HepG2 (cell line): ENCODE results near the gene TMEM135. TPM values are rescaled to one million over a fixed set of nuclear protein-coding genes. Genes with fewer than 3 reads are reported as not detected.
A peak's percentile ranks its signal among the peaks of the same experiment; 100 is the strongest.

Source experiments
- ATAC-seq: fragments of 200-7000 bp; cut with Tn5 transposase; 3 replicates; pipeline ENCODE4 v1.9.1; 2020; ENCODE audit warnings: mild to moderate bottlenecking, moderate library complexity
- BruUV-seq: library from RNA; stranded (reverse); fragments of 400-500 nt; replicated peaks from 2 replicates; lab custom pipeline; 2021; lab: Mats Ljungman, UMichigan
- CTCF ChIA-PET: fragments of 300-600 bp; formaldehyde crosslinking; extraction: SDS; loops from one replicate; lab custom pipeline; 2021; ENCODE audit warnings: low total read pairs, inconsistent platforms, low intra/inter-chr PET ratio; lab: Yijun Ruan, JAX
- POLR2A ChIA-PET: fragments of 350-600 bp; sonication (Branson Sonifier 250); formaldehyde crosslinking; loops from one replicate; lab custom pipeline; 2020; ENCODE audit warnings: antibody characterized with exemption, inconsistent platforms; lab: Yijun Ruan, JAX
- DNase-seq: peaks from one replicate; pipeline ENCODE4 v3.0.0-alpha.2; 2015; ENCODE audit warnings: low spot score
- FAIRE-seq: peaks from 3 replicates; lab custom pipeline; 2011; peaks lifted over from hg19 to GRCh38; lab: Jason Lieb, UNC
- H2AFZ ChIP-seq: one replicate; pipeline ENCODE4 v1.6.1; 2011; ENCODE audit warnings: low read length, inconsistent platforms
- H3K27ac ChIP-seq: fragments of 300-600 bp; 3 replicates; pipeline ENCODE4 v1.8.0; 2011; ENCODE audit warnings: mixed run types, mild to moderate bottlenecking, mixed read lengths, low read length, inconsistent platforms; ENCODE audit not compliant: insufficient read depth; ENCODE audit errors: extremely low read length
- H3K27me3 ChIP-seq, 2 experiments: fragments of 200-600 bp in 1 of 2; 2 replicates in 1 of 2; 3 replicates in 1 of 2; pipeline versions ENCODE4 v1.6.0 to v1.8.0; 2011; ENCODE audit warnings: low read length in 2 of 2, mild to moderate bottlenecking in 2 of 2, moderate library complexity in 2 of 2, inconsistent platforms in 1 of 2; ENCODE audit not compliant: insufficient read depth in 2 of 2, control insufficient read depth in 1 of 2
- H3K36me3 ChIP-seq, 2 experiments: fragments of 200-600 bp in 1 of 2; replicated peaks in 1 of 2; 2 replicates in 1 of 2; 3 replicates in 1 of 2; pipeline versions ENCODE4 v1.5.1 to v1.8.0; 2011; ENCODE audit warnings: low read length in 2 of 2, inconsistent platforms in 1 of 2; ENCODE audit not compliant: insufficient read depth in 2 of 2, control insufficient read depth in 1 of 2
- H3K4me1 ChIP-seq: 2 replicates; pipeline ENCODE4 v1.5.1; 2012; ENCODE audit warnings: low read length, inconsistent platforms; ENCODE audit not compliant: insufficient read depth
- H3K4me2 ChIP-seq: 2 replicates; pipeline ENCODE4 v1.6.0; 2011; ENCODE audit warnings: low read depth, low read length, inconsistent platforms
- H3K4me3 ChIP-seq, 3 experiments: fragments of 200-600 bp in 1 of 3; sonication (generic), shearing (Covaris generic) in 1 of 3; replicated peaks in 1 of 3; 2 replicates each; pipeline ENCODE4 v1.5.1; 2011 to 2016; ENCODE audit warnings: low read length in 3 of 3, inconsistent platforms in 2 of 3, low read depth in 2 of 3, mild to moderate bottlenecking in 2 of 3, control low read depth in 1 of 3, mixed read lengths in 1 of 3; ENCODE audit not compliant: insufficient read depth in 1 of 3
- H3K79me2 ChIP-seq: one replicate; pipeline ENCODE4 v1.6.1; 2011; ENCODE audit warnings: low read length, inconsistent platforms; ENCODE audit not compliant: insufficient read depth
- H3K9ac ChIP-seq: 2 replicates; pipeline ENCODE4 v1.6.0; 2011; ENCODE audit warnings: mild to moderate bottlenecking, low read depth, low read length, inconsistent platforms; ENCODE audit not compliant: insufficient read depth
- H3K9me3 ChIP-seq: 2 replicates; pipeline ENCODE4 v1.5.1; 2012; ENCODE audit warnings: mild to moderate bottlenecking, low read length
- H4K20me1 ChIP-seq: 2 replicates; pipeline ENCODE4 v1.6.0; 2011; ENCODE audit warnings: inconsistent platforms, mild to moderate bottlenecking, low read length, moderate library complexity; ENCODE audit not compliant: insufficient read depth
- ATF5 ChIP-seq: sonication (generic); formaldehyde crosslinking; IDR thresholded peaks from 2 replicates; pipeline ENCODE4 v1.4.0; 2020; ENCODE audit warnings: mild to moderate bottlenecking, low read depth, missing genetic modification reagents
- BORCS8-MEF2B ChIP-seq: sonication (generic); formaldehyde crosslinking; IDR thresholded peaks from 2 replicates; pipeline ENCODE4 v1.8.0; 2022; ENCODE audit warnings: mild to moderate bottlenecking, missing genetic modification reagents
- CREM ChIP-seq, 2 experiments: sonication (generic) in 1 of 2; formaldehyde crosslinking in 1 of 2; IDR thresholded peaks; 2 replicates each; pipeline versions ENCODE4 v1.4.0 to v1.6.1; 2016 to 2020; ENCODE audit warnings: antibody characterized with exemption in 1 of 2, mild to moderate bottlenecking in 1 of 2, missing genetic modification reagents in 1 of 2
- ELF3 ChIP-seq: IDR thresholded peaks from 2 replicates; pipeline ENCODE4 v1.6.1; 2016; ENCODE audit warnings: missing genetic modification reagents, missing compliant biosample characterization
- MBNL3 ChIP-seq: fragments of 250-450 bp; sonication (Bioruptor Pico); conservative IDR thresholded peaks from 2 replicates; pipeline ENCODE4 v1.8.0; 2022; ENCODE audit warnings: mild to moderate bottlenecking, inconsistent platforms
- NFKBIZ ChIP-seq: IDR thresholded peaks from 2 replicates; pipeline ENCODE4 v1.6.1; 2018; ENCODE audit warnings: missing genetic modification reagents, missing compliant biosample characterization
- PHF8 ChIP-seq: sonication (generic); formaldehyde crosslinking; IDR thresholded peaks from 2 replicates; pipeline ENCODE4 v1.5.0; 2020; ENCODE audit warnings: missing genetic modification reagents
- SP5 ChIP-seq: IDR thresholded peaks from 2 replicates; pipeline ENCODE4 v1.6.1; 2016; ENCODE audit warnings: low read depth, borderline replicate concordance
- SSRP1 ChIP-seq: IDR thresholded peaks from 2 replicates; pipeline ENCODE4 v1.6.1; 2016; ENCODE audit warnings: control low read depth
- ZBTB34 ChIP-seq: sonication (generic); formaldehyde crosslinking; IDR thresholded peaks from 2 replicates; pipeline ENCODE4 v1.8.0; 2022; ENCODE audit warnings: mild to moderate bottlenecking, missing genetic modification reagents
- ZFP90 ChIP-seq: sonication (generic); formaldehyde crosslinking; IDR thresholded peaks from 2 replicates; pipeline ENCODE4 v1.8.0; 2022; ENCODE audit warnings: missing genetic modification reagents, mild to moderate bottlenecking, inconsistent platforms, borderline replicate concordance
- ZNF136 ChIP-seq: sonication (generic); formaldehyde crosslinking; IDR thresholded peaks from 2 replicates; pipeline ENCODE4 v1.8.1; 2022; ENCODE audit warnings: low read depth, mild to moderate bottlenecking, moderate library complexity, missing genetic modification reagents
- ZNF24 ChIP-seq: fragments of 450-650 bp; IDR thresholded peaks from 2 replicates; pipeline ENCODE4 v1.6.1; 2017; ENCODE audit warnings: antibody characterized with exemption, mild to moderate bottlenecking
- ZNF503 ChIP-seq: sonication (generic); formaldehyde crosslinking; IDR thresholded peaks from 2 replicates; pipeline ENCODE4 v1.4.0; 2020; ENCODE audit warnings: missing genetic modification reagents
- ZNF746 ChIP-seq: sonication (generic); formaldehyde crosslinking; IDR thresholded peaks from 2 replicates; pipeline ENCODE4 v1.8.0; 2022; ENCODE audit warnings: mild to moderate bottlenecking, missing genetic modification reagents
- WGBS: methylation state at CpG from one replicate; pipeline ENCODE4 v1.1.6; 2017; ENCODE audit warnings: low lambda C conversion rate; 5-methylcytosine and 5-hydroxymethylcytosine counted together
- in situ Hi-C: cut with HindIII; loops from 2 replicates; pipeline ENCODE4 v1.10.0; 2017; ENCODE audit warnings: low pct_unique_long_range_greater_than_20kb; ENCODE audit not compliant: extremely low pct_ligation_motif_present
- intact Hi-C: fragments of 100-400 bp; cut with micrococcal nuclease; formaldehyde crosslinking; loops from one replicate; pipeline ENCODE4 v1.10.0; 2022; ENCODE audit not compliant: unreplicated experiment
- polyA plus RNA-seq, 8 experiments: library from polyadenylated mRNA; depleted of rRNA in 3 of 8; stranded (reverse) in 7 of 8; unstranded in 1 of 8; fragments of >200 nt; fragmentation: Illumina TruSeq in 4 of 8; extraction: Trizol in 4 of 8; gene quantifications; 2 replicates each; pipeline versions ENCODE4 v1.2.1 to v1.2.3, GENCODE V29; 2011 to 2016; ENCODE audit warnings: low read depth in 4 of 8, missing spikeins in 1 of 8, mixed read lengths in 1 of 8; ENCODE audit not compliant: insufficient read depth in 1 of 8
- total RNA-seq, 5 experiments: library from RNA; depleted of rRNA; stranded (reverse); fragments of >200 nt; fragmentation: Illumina TruSeq; extraction: Trizol; gene quantifications; 2 replicates each; pipeline ENCODE4 v1.2.3, GENCODE V29; 2016; ENCODE audit warnings: low read depth in 1 of 5

The TMEM135 gene
- total and polyA plus RNA-seq, 2 of the 13 experiments (the other 11 are each of a cell fraction or from before 2014, with no cell fraction given), result 36.6 to 88.9 TPM

GRCh38 chr11:87142594-87142993, 104.9 kb downstream of the TMEM135 start:
- CTCF ChIA-PET, result no interaction called here
- intact Hi-C loops (no loop called here), in situ Hi-C loops (no loop called here)
- WGBS, result 100% methylated on average over 1 of the region's 1 CpG
- no peak overlapping the region for H2AFZ ChIP-seq
- no peak for TF ChIP-seq NFKBIZ
- no peak for TF ChIP-seq ZNF503
- no peak for TF ChIP-seq SP5
- TF ChIP-seq ELF3, result no peak
- no peak for TF ChIP-seq ZNF746 (CRISPR knock-in tag)
- H3K27me3 ChIP-seq, result no peaks in the 10 kb centered on the region
- H3K4me3 ChIP-seq, result no peak overlapping the region
- H3K27ac ChIP-seq, result no peak overlapping the region
- ATAC-seq (no peak), DNase-seq (no peak), FAIRE-seq (no peak)
- peaks cover 12% of the 10 kb centered on the region; the same call in 1 of the 2 replicates for H4K20me1 ChIP-seq
- BruUV-seq, result no TSS peak
- peaks cover 6% of the 10 kb centered on the region; the same call in 1 of the 2 replicates for H3K9me3 ChIP-seq
- H3K79me2 ChIP-seq, result peaks cover 59% of the 10 kb centered on the region
- H3K9ac ChIP-seq, result no peak overlapping the region
- peaks cover 20% of the 10 kb centered on the region for H3K4me1 ChIP-seq
- no peaks in the 10 kb centered on the region; a peak in 1 of 5 replicates for H3K36me3 ChIP-seq
- POLR2A ChIA-PET, result no interaction called here
- H3K4me2 ChIP-seq, result no peak overlapping the region

- Histone ChIP-seq H3K36me3 (no peaks in the 10 kb centered on the region; a peak in 1 of 5 replicates), H3K27ac (peak overlapping the region; percentile 29), H3K4me1 (peaks cover 20% of the 10 kb centered on the region), H4K20me1 (peaks cover 12% of the 10 kb centered on the region; the same call in 1 of the 2 replicates), H3K27me3 (no peaks in the 10 kb centered on the region), H3K4me2 (no peak overlapping the region), H3K9ac (no peak overlapping the region), H3K9me3 (peaks cover 6% of the 10 kb centered on the region; the same call in 1 of the 2 replicates), H2AFZ (no peak overlapping the region), H3K79me2 (peaks cover 59% of the 10 kb centered on the region), H3K4me3 (no peak overlapping the region)
- TSS peak; percentile 5 for BruUV-seq
- 78% methylated on average over 4 of the region's 4 CpGs for WGBS
- DNase-seq (no peak), FAIRE-seq (peak; percentile 28), ATAC-seq (no peak)
- in situ Hi-C loops, result no loop called here
- CTCF ChIA-PET, result no interaction called here
- TF ChIP-seq PHF8 (CRISPR knock-in tag) (no peak), ZFP90 (CRISPR knock-in tag) (no peak), ATF5 (CRISPR knock-in tag) (no peak), ZBTB34 (CRISPR knock-in tag) (no peak), SSRP1 (no peak), MBNL3 (CRISPR knock-in tag) (no peak), BORCS8-MEF2B (CRISPR knock-in tag) (no peak), CREM (IDR thresholded peaks at IDR 0.05) (no peak), CREM (CRISPR knock-in tag; IDR thresholded peaks at IDR 0.05) (no peak), ZNF24 (no peak), ZNF136 (no peak)
- intact Hi-C loops, result no loop called here
- POLR2A ChIA-PET, result no interaction called here
Measured at GRCh38 chr11:87143641-87144040, 105.9 kb downstream of the TMEM135 start.
